ENCODE results near the gene CD300A.

The CD300A gene

GRCh38 chr17:74452841-74453661 lies 13.4 kb upstream of the CD300A start:
- Histone ChIP-seq H3K4me1 (peaks cover 46% of the 10 kb centered on the region), H3K9ac (no peak overlapping the region), H3K4me3 (peak overlapping the region; percentile 41; the same call in 1 of the 2 replicates), H3K27me3 (peaks cover 36% of the 10 kb centered on the region), H4K20me1 (no peaks in the 10 kb centered on the region), H3K9me3 (no peaks in the 10 kb centered on the region), H3K27ac (no peak overlapping the region), H3K36me3 (no peaks in the 10 kb centered on the region), H3K4me2 (peak overlapping the region; percentile 88)
- no peak for TF ChIP-seq Cebpa-rat (IDR thresholded peaks at IDR 0.05)

- H3K9me3 ChIP-seq, result no peaks in the 10 kb centered on the region
- no peak for TF ChIP-seq Cebpa-rat (IDR thresholded peaks at IDR 0.05)
- peak overlapping the region; percentile 96 for H3K4me2 ChIP-seq
- H3K4me3 ChIP-seq, result peak overlapping the region; percentile 60
- H3K9ac ChIP-seq, result no peak overlapping the region
- H3K27me3 ChIP-seq, result peaks cover 39% of the 10 kb centered on the region
- H4K20me1 ChIP-seq, result no peaks in the 10 kb centered on the region
- peaks cover 39% of the 10 kb centered on the region for H3K4me1 ChIP-seq
- H3K36me3 ChIP-seq, result no peaks in the 10 kb centered on the region
- H3K27ac ChIP-seq, result no peak overlapping the region
These were observed 12.7 kb upstream of the CD300A start for GRCh38 chr17:74453665-74454196.

- peak overlapping the region; percentile 96 for H3K4me2 ChIP-seq
- H3K27me3 ChIP-seq, result peaks cover 39% of the 10 kb centered on the region
- H3K27ac ChIP-seq, result no peak overlapping the region
These were observed 12.0 kb upstream of the CD300A start for GRCh38 chr17:74454197-74455024.

GRCh38 chr17:74455025-74455545 lies 11.3 kb upstream of the CD300A start:
- H3K27ac ChIP-seq, result no peak overlapping the region
- no peaks in the 10 kb centered on the region for H3K9me3 ChIP-seq
- H3K27me3 ChIP-seq, result peaks cover 39% of the 10 kb centered on the region
- TF ChIP-seq Cebpa-rat (IDR thresholded peaks at IDR 0.05), result no peak
- peak overlapping the region; percentile 67; the same call in 1 of the 2 replicates for H3K9ac ChIP-seq
- no peak overlapping the region for H3K4me3 ChIP-seq
- H4K20me1 ChIP-seq, result no peaks in the 10 kb centered on the region
- H3K36me3 ChIP-seq, result no peaks in the 10 kb centered on the region
- peak overlapping the region; percentile 96 for H3K4me2 ChIP-seq
- peaks cover 38% of the 10 kb centered on the region for H3K4me1 ChIP-seq

More at GRCh38 chr17:74454197-74455024, 12.0 kb upstream of the CD300A start:
- Histone ChIP-seq H4K20me1 (no peaks in the 10 kb centered on the region), H3K36me3 (no peaks in the 10 kb centered on the region), H3K9me3 (no peaks in the 10 kb centered on the region), H3K9ac (peak overlapping the region; percentile 67; the same call in 1 of the 2 replicates), H3K4me1 (peaks cover 38% of the 10 kb centered on the region), H3K4me3 (peak overlapping the region; percentile 60)
- TF ChIP-seq Cebpa-rat (IDR thresholded peaks at IDR 0.05), result no peak

- H3K36me3 ChIP-seq, result no peaks in the 10 kb centered on the region
- peaks cover 39% of the 10 kb centered on the region for H3K27me3 ChIP-seq
- no peak overlapping the region for H3K27ac ChIP-seq
- no peak overlapping the region for H3K9ac ChIP-seq
- no peaks in the 10 kb centered on the region for H4K20me1 ChIP-seq
- H3K9me3 ChIP-seq, result no peaks in the 10 kb centered on the region
- H3K4me2 ChIP-seq, result no peak overlapping the region
- peaks cover 38% of the 10 kb centered on the region for H3K4me1 ChIP-seq
- no peak for TF ChIP-seq Cebpa-rat (IDR thresholded peaks at IDR 0.05)
- H3K4me3 ChIP-seq, result no peak overlapping the region
These were observed 10.6 kb upstream of the CD300A start for GRCh38 chr17:74455821-74456220.

GRCh38 chr17:74457146-74457819 lies 9.2 kb upstream of the CD300A start:
- Histone ChIP-seq H3K27ac (no peak overlapping the region), H3K9ac (no peak overlapping the region), H3K36me3 (no peaks in the 10 kb centered on the region), H3K4me3 (no peak overlapping the region), H3K27me3 (peaks cover 39% of the 10 kb centered on the region), H3K4me1 (peaks cover 39% of the 10 kb centered on the region), H3K9me3 (no peaks in the 10 kb centered on the region), H3K4me2 (peak overlapping the region; percentile 58), H4K20me1 (no peaks in the 10 kb centered on the region)
- TF ChIP-seq Cebpa-rat (IDR thresholded peaks at IDR 0.05), result no peak

- Histone ChIP-seq H4K20me1 (peaks cover 3% of the 10 kb centered on the region; the same call in 1 of the 2 replicates), H3K4me3 (no peak overlapping the region), H3K9ac (no peak overlapping the region), H3K9me3 (no peaks in the 10 kb centered on the region), H3K4me1 (peaks cover 39% of the 10 kb centered on the region), H3K4me2 (no peak overlapping the region; the same call in 1 of the 2 replicates), H3K36me3 (no peaks in the 10 kb centered on the region), H3K27me3 (peaks cover 34% of the 10 kb centered on the region), H3K27ac (no peak overlapping the region)
- TF ChIP-seq Cebpa-rat (IDR thresholded peaks at IDR 0.05), result no peak
These were observed 8.6 kb upstream of the CD300A start for GRCh38 chr17:74457820-74458166.

GRCh38 chr17:74458835-74459234 lies 7.6 kb upstream of the CD300A start:
- peaks cover 11% of the 10 kb centered on the region; the same call in 1 of the 2 replicates for H4K20me1 ChIP-seq
- H3K9ac ChIP-seq, result no peak overlapping the region
- peaks cover 40% of the 10 kb centered on the region for H3K4me1 ChIP-seq
- no peak for TF ChIP-seq Cebpa-rat (IDR thresholded peaks at IDR 0.05)
- no peaks in the 10 kb centered on the region for H3K36me3 ChIP-seq
- no peak overlapping the region for H3K27ac ChIP-seq
- H3K4me2 ChIP-seq, result no peak overlapping the region
- peaks cover 33% of the 10 kb centered on the region for H3K27me3 ChIP-seq
- no peaks in the 10 kb centered on the region for H3K9me3 ChIP-seq
- no peak overlapping the region for H3K4me3 ChIP-seq

- no peak for TF ChIP-seq Cebpa-rat (IDR thresholded peaks at IDR 0.05)
- H3K27ac ChIP-seq, result no peak overlapping the region
- H3K27me3 ChIP-seq, result peaks cover 34% of the 10 kb centered on the region
- peaks cover 42% of the 10 kb centered on the region for H3K4me1 ChIP-seq
- no peak overlapping the region for H3K4me3 ChIP-seq
- H3K36me3 ChIP-seq, result no peaks in the 10 kb centered on the region
- H3K4me2 ChIP-seq, result no peak overlapping the region
- peaks cover 11% of the 10 kb centered on the region; the same call in 1 of the 2 replicates for H4K20me1 ChIP-seq
- no peak overlapping the region for H3K9ac ChIP-seq
- H3K9me3 ChIP-seq, result no peaks in the 10 kb centered on the region
These were observed 6.8 kb upstream of the CD300A start for GRCh38 chr17:74459622-74460021.

All from BLaER1 (cell line).